NCI-H2227 (cell line): ENCODE measurements around the gene CYP27A1.
"Not testable (repeated sequence)": the region's sequence is repeated elsewhere in the genome, so short reads cannot be mapped to it uniquely, and the experiment has no call there.

Experiments used
- DNase-seq: peaks from one replicate; lab custom pipeline; 2025; ENCODE audit not compliant: unreplicated experiment; lab: John Stamatoyannopoulos, UW

The CYP27A1 gene

GRCh38 chr2:218772759-218773158, 9.2 kb upstream of the CYP27A1 start:
- DNase-seq = not testable (repeated sequence)

GRCh38 chr2:218773881-218774280, 8.1 kb upstream of the CYP27A1 start:
- no peak for DNase-seq

GRCh38 chr2:218776488-218776887, 5.5 kb upstream of the CYP27A1 start:
- DNase-seq = no peak

DNA sequence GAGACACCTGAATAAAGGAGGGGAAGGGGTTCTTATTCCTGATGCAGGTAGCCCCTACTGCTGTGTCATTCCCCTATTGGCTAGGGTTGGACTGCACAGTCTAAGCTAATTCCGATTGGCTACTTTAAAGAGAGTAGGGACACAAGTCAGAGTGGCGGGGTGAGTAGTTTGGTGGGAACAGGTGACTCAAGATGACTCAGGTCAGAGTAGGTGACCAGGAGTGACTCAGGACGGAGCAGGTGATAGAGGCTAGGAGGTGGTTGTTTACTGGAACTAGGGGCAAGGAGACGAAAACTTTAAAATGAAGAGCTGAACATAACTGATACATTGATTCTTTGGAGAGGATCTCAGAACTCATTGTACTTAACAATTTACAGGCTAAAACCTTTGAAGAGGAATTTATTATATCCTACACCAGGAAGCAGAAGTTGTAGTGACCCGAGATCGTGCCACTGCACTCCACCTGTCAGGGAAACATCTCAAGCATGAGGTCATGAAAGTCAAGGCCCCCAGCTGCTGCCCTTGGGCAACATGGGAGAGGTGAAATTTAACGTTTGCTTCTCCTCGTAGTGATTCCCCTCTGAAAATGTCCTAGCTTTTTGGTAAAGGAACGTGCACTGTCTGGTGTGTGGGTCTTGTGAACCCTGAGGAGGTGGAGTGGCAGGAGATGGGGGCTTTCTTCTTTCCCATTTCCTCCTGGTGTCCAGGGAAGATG, 4.5 kb upstream of the CYP27A1 start:
- no peak for DNase-seq

GRCh38 chr2:218780046-218780445, 1.9 kb upstream of the CYP27A1 start:
- no peak for DNase-seq

DNA sequence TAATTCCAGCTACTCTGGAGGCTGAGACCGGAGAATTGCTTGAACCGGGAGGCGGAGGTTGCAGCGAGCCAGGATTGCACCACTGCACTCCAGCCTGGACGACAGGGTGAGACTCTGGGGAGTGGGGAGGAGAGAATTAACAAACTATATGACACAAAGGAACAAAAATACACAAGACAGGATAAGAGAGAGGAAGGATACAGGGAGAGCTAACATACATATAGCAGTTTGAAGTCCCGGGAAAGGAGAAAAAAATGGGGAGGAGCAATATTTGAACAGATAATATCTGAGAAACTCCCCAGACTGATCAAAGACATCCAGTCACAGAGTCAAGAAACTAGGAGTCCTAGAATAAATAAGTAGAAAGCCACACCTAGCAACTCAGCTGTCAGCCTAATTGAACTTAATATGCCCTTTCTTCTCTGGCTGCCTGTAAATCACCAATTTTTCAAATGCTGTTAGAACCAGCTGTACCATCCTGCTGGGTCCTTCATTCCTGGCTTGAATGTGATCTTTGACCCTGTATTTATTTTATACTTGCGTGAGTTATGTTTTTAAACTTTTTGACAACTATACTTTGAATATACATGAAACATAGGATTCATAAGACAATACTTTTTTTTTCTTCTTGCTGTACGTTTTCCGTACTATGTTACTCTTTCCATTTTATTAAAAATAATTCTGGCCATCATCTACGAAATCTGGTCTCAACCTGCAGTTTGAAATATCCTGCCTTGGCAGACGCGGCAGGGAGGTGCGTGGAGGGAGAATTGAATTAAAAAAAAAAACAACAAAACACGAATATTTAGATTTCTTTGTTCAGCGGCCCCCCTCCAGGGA, 876 bp upstream of the CYP27A1 start:
- peak; percentile 9 for DNase-seq

DNA sequence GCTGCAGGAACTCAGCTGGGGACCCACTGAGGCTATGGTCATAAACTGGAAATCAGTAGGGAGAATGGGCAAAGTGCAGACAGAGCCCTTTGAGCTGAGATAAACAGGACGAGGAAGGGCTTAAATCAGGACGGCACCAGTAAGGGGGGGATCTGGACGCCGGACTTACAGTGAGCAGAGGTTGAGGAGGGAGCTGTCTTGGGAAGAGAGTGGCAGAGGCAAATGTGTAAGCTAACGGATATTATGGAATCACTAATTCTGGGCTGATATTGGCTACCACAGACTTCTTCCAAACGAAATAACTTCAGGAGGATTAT, 539 bp downstream of the CYP27A1 start:
- DNase-seq = no peak

GRCh38 chr2:218783688-218784087, 1.7 kb downstream of the CYP27A1 start:
- no peak for DNase-seq

- no peak for DNase-seq
Observed at GRCh38 chr2:218785103-218785502, 3.2 kb downstream of the CYP27A1 start.

GRCh38 chr2:218786133-218786532, 4.2 kb downstream of the CYP27A1 start:
- DNase-seq = no peak

- DNase-seq = no peak
Observed at GRCh38 chr2:218788529-218789255, 6.7 kb downstream of the CYP27A1 start.

GRCh38 chr2:218792433-218792832, 10.5 kb downstream of the CYP27A1 start:
- DNase-seq = no peak

DNA sequence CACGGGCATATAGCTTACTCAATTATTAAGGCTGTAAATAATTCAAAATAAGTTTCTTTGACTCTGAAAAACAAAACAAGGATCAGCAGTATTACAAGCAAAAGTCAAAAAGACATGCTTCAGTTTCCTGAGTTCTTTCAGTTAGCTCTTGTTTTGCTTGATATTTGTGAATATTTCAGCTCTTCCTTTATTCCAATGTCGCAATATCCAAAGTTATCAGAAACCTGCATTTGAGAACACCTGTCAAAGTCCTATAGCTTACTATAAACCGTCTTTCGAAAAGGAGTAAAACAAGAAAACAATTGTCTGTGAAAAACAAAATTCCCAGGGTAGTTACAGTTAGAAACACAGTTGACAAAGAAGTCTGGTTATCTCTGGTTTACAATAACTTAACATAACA, 14.7 kb downstream of the CYP27A1 start:
- DNase-seq = no peak

- no peak for DNase-seq
Observed at GRCh38 chr2:218798767-218799504, 17.0 kb downstream of the CYP27A1 start.

- no peak for DNase-seq
Observed at GRCh38 chr2:218799990-218800389, 18.0 kb downstream of the CYP27A1 start.

DNA sequence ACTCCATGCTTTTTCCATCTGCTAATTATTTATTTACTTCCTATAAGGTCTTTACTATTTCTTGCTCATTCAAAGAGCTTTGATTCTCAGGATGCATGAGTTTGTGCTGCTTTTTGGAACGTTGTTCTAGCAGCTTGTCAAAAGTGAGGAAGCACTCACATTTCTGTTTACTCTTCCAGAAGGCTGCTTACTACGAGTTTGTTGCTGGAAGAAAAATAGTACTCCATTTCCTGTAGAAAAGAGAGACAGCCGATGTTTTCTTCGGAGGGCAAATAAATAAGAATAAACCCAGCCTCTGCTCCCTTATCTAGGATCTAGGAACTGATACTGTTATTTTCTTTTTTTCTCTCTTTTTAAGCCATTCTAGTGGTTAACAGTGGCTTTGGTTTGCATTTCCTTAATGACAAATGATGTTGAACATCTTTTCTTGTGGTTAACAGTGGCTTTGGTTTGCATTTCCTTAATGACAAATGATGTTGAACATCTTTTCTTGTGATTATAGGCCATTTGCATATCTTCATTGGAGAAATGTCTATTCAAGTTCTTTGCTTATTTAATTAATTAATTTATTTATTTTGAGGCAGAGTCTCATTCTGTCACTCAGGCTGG, 20.5 kb downstream of the CYP27A1 start:
- no peak for DNase-seq

DNA sequence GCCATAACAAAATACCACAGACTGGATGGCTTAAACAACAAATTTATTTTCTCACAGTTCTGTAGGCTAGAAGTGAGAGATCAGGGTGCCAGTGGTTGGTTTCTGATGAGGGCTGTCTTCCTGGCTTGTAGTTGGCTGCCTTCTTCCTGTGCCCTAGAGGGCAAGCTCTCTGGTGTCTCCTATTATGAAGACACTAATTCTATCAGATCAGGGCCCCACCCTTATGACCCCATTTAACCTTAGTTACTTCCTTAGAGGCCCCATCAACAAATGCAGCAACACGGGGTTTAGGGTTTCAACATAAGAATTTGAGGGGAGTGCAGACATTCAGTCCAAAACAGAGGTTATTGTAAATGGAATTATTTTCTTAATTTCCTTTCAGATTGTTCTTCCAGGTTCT, 22.9 kb downstream of the CYP27A1 start:
- no peak for DNase-seq

GRCh38 chr2:218805627-218806026, 23.7 kb downstream of the CYP27A1 start:
- peak; percentile 5 for DNase-seq

- DNase-seq = peak; percentile 9
Observed at GRCh38 chr2:218806346-218806978, 24.5 kb downstream of the CYP27A1 start.

DNA sequence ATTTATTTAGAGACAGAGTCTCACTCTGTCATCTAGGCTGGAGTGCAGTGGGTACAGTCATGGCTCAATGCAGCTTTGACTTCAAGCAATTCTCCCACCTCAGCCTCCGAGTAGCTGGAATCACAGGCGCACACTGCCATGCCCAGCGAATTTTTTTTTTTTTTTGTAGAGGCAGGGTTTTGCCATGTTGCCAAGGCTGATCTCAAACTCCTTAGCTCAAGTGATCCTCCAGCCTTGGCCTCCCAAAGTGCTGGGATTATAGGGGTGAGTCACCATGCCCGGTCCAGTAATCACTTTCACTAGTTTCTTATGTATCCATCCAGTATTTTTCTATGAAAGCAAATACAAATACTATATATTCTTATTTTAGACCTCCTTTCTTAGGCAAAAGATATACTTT, 25.7 kb downstream of the CYP27A1 start:
- no peak for DNase-seq
